CD4-positive, alpha-beta memory T cell (primary cell): ENCODE measurements around the gene CYP8B1. TPM values are rescaled to one million over a fixed set of nuclear protein-coding genes. Genes with fewer than 3 reads are reported as not detected.

Source experiments
- CTCF ChIA-PET: fragments of 350-600 bp; sonication (Branson Sonifier 250); formaldehyde crosslinking; loops from one replicate; lab custom pipeline; 2021; ENCODE audit warnings: inconsistent platforms; ENCODE audit not compliant: partially characterized antibody; lab: Charles Lee
- POLR2A ChIA-PET: fragments of 350-600 bp; sonication (Branson Sonifier 250); formaldehyde crosslinking; loops from one replicate; lab custom pipeline; 2021; ENCODE audit not compliant: partially characterized antibody; lab: Charles Lee
- DNase-seq, 5 donors: peaks; one replicate each; pipeline versions ENCODE4 v3.0.0 to v3.0.0-alpha.2; 2020 to 2022; ENCODE audit warnings: mixed read lengths in 1 of 5
- H3K27ac ChIP-seq: one replicate; pipeline ENCODE4 v1.7.0; 2013; ENCODE audit warnings: low read depth, low read length
- H3K27me3 ChIP-seq: 2 replicates; pipeline ENCODE4 v1.7.0; 2013; ENCODE audit warnings: mild to moderate bottlenecking, low read length, moderate library complexity; ENCODE audit not compliant: insufficient read depth
- H3K36me3 ChIP-seq: 2 replicates; pipeline ENCODE4 v1.7.0; 2013; ENCODE audit warnings: mild to moderate bottlenecking, low read length, moderate library complexity; ENCODE audit not compliant: insufficient read depth
- H3K4me1 ChIP-seq: 2 replicates; pipeline ENCODE4 v1.7.0; 2013; ENCODE audit warnings: mild to moderate bottlenecking, low read length, moderate library complexity; ENCODE audit not compliant: insufficient read depth
- H3K4me3 ChIP-seq, 2 donors: one replicate each; pipeline ENCODE4 v1.7.0; 2013; ENCODE audit warnings: low read length in 2 of 2, mild to moderate bottlenecking in 1 of 2
- H3K9me3 ChIP-seq, 2 donors: one replicate each; pipeline ENCODE4 v1.7.0; 2013; ENCODE audit warnings: low read length in 2 of 2, control low read depth in 1 of 2; ENCODE audit not compliant: control insufficient read depth in 1 of 2
- H3K27ac Mint-ChIP-seq, 7 donors: one replicate each; pipeline ENCODE4 v1.8.0; 2020 to 2021; ENCODE audit warnings: mixed read lengths in 7 of 7, mild to moderate bottlenecking in 6 of 7, inconsistent platforms in 3 of 7, moderate library complexity in 3 of 7
- H3K27me3 Mint-ChIP-seq, 2 donors: one replicate each; pipeline ENCODE4 v1.8.0; 2020 to 2021; ENCODE audit warnings: mixed read lengths in 2 of 2
- H3K36me3 Mint-ChIP-seq, 2 donors: one replicate each; pipeline ENCODE4 v1.8.0; 2020 to 2021; ENCODE audit warnings: mixed read lengths in 2 of 2, inconsistent platforms in 1 of 2, mild to moderate bottlenecking in 1 of 2
- H3K4me1 Mint-ChIP-seq, 4 donors: one replicate each; pipeline ENCODE4 v1.8.0; 2020 to 2021; ENCODE audit warnings: mixed read lengths in 4 of 4, mild to moderate bottlenecking in 1 of 4
- H3K4me3 Mint-ChIP-seq, 8 donors: one replicate each; pipeline ENCODE4 v1.8.0; 2020 to 2021; ENCODE audit warnings: mixed read lengths in 8 of 8, mild to moderate bottlenecking in 7 of 8, moderate library complexity in 6 of 8, inconsistent platforms in 3 of 8
- H3K9me3 Mint-ChIP-seq, 8 donors: one replicate each; pipeline ENCODE4 v1.8.0; 2020 to 2021; ENCODE audit warnings: mixed read lengths in 8 of 8, mild to moderate bottlenecking in 5 of 8, inconsistent platforms in 3 of 8, moderate library complexity in 1 of 8
- intact Hi-C: fragments of 100-400 bp; cut with micrococcal nuclease; formaldehyde crosslinking; loops from one replicate; pipeline ENCODE4 v1.15.1; 2023
- polyA plus RNA-seq, 2 donors: library from polyadenylated mRNA; unstranded; fragments of 300-500 nt; fragmentation: Illumina TruSeq; gene quantifications; one replicate each; pipeline ENCODE4 v1.2.3, GENCODE V29; 2021
- total RNA-seq, 2 experiments: library from RNA; stranded (reverse); gene quantifications; one replicate each; pipeline ENCODE4 v1.2.3, GENCODE V29; 2021

Gene CYP8B1
- total and polyA plus RNA-seq, 4 experiments from 2014 or later, result not detected

GRCh38 chr3:42898896-42899675 lies 23.4 kb upstream of the CYP8B1 start:
- Mint-ChIP-seq H3K4me1 (no peaks in the 10 kb centered on the region), H3K36me3 (no peaks in the 10 kb centered on the region), H3K27me3 (peaks cover 6 to 15% of the 10 kb centered on the region in 2 donors), H3K27ac (no peak overlapping the region), H3K4me3 (no peak overlapping the region), H3K9me3 (peaks cover 3 to 17% (median 11%) of the 10 kb centered on the region in 8 donors)
- Histone ChIP-seq H3K4me3 (no peak overlapping the region), H3K4me1 (no peaks in the 10 kb centered on the region), H3K9me3 (peaks cover 0 to 5% of the 10 kb centered on the region in 2 donors), H3K36me3 (no peaks in the 10 kb centered on the region), H3K27ac (no peak overlapping the region), H3K27me3 (no peaks in the 10 kb centered on the region)
- DNase-seq, result no peak
- ChIA-PET POLR2A (no interaction called here), CTCF (no interaction called here)
- intact Hi-C loops, result no loop called here

DNA sequence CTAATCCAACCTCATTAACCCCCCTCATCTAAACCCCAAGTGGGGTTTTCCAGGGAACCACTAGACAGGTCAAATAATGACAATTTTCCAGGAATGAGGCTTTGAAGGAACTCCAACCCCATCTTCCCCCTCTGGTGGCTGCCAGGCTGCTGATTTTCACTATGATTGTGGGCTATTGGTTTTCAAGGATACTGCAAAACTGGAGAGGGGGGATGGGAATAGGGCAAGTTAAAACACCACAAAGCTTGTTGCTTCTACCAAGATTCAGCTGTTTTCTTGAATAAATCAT lies 19.8 kb upstream of the CYP8B1 start:
- Mint-ChIP-seq H3K4me3 (no peak overlapping the region), H3K4me1 (no peaks in the 10 kb centered on the region), H3K27ac (no peak overlapping the region), H3K9me3 (peaks cover 0 to under 1% (median 0%) of the 10 kb centered on the region in 8 donors), H3K27me3 (peaks cover 9 to 10% of the 10 kb centered on the region in 2 donors), H3K36me3 (no peaks in the 10 kb centered on the region)
- H3K4me1 ChIP-seq, result no peaks in the 10 kb centered on the region
- H3K27ac ChIP-seq, result no peak overlapping the region
- ChIA-PET CTCF (no interaction called here), POLR2A (no interaction called here)
- no peak for DNase-seq
- H3K36me3 ChIP-seq, result no peaks in the 10 kb centered on the region
- H3K4me3 ChIP-seq, result no peak overlapping the region
- H3K9me3 ChIP-seq, result no peaks in the 10 kb centered on the region
- intact Hi-C loops, result no loop called here
- no peaks in the 10 kb centered on the region for H3K27me3 ChIP-seq

- peaks cover 7 to 11% of the 10 kb centered on the region in 2 donors for H3K27me3 Mint-ChIP-seq
- H3K4me1 ChIP-seq, result no peaks in the 10 kb centered on the region
These were observed 19.3 kb upstream of the CYP8B1 start for GRCh38 chr3:42894698-42895579.

DNA sequence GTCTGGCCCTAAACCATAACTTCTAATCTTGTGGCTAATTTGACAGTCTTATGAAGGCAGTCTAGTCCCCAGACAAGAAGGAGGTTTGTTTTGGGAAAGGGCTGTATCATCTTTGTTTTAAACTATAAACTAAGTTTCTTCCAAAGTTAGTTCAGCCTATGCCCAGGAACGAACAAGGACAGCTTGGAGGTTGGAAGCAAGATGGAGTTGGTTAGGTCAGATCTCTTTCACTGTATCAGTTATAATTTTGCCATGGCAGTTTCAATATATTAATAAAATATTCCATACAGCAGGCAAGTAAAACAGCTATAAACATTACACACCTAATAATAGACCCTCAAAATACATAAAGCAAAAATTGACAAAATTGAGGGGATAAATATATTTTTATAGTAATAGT lies 17.1 kb upstream of the CYP8B1 start:
- H3K27me3 Mint-ChIP-seq, result peaks cover 13 to 16% of the 10 kb centered on the region in 2 donors
- DNase-seq, result no peak
- no peak overlapping the region for H3K4me3 Mint-ChIP-seq
- POLR2A ChIA-PET, result no interaction called here
- Histone ChIP-seq H3K9me3 (no peaks in the 10 kb centered on the region), H3K4me1 (no peaks in the 10 kb centered on the region), H3K36me3 (no peaks in the 10 kb centered on the region), H3K4me3 (no peak overlapping the region), H3K27me3 (no peaks in the 10 kb centered on the region), H3K27ac (no peak overlapping the region)
- no peaks in the 10 kb centered on the region for H3K36me3 Mint-ChIP-seq
- no peaks in the 10 kb centered on the region for H3K4me1 Mint-ChIP-seq
- intact Hi-C loops, result no loop called here
- H3K27ac Mint-ChIP-seq, result no peak overlapping the region
- no peaks in the 10 kb centered on the region for H3K9me3 Mint-ChIP-seq
- CTCF ChIA-PET, result no interaction called here

More at GRCh38 chr3:42894698-42895579, 19.3 kb upstream of the CYP8B1 start:
- H3K4me3 ChIP-seq, result no peak overlapping the region
- no peaks in the 10 kb centered on the region for H3K9me3 ChIP-seq
- DNase-seq, result no peak
- Mint-ChIP-seq H3K36me3 (no peaks in the 10 kb centered on the region), H3K9me3 (no peaks in the 10 kb centered on the region), H3K4me1 (no peaks in the 10 kb centered on the region), H3K27ac (no peak overlapping the region), H3K4me3 (no peak overlapping the region)
- no peaks in the 10 kb centered on the region for H3K27me3 ChIP-seq
- intact Hi-C loops, result no loop called here
- POLR2A ChIA-PET, result no interaction called here
- CTCF ChIA-PET, result no interaction called here
- H3K36me3 ChIP-seq, result no peaks in the 10 kb centered on the region
- H3K27ac ChIP-seq, result no peak overlapping the region

GRCh38 chr3:42892169-42892568 lies 16.5 kb upstream of the CYP8B1 start:
- H3K36me3 ChIP-seq, result no peaks in the 10 kb centered on the region
- H3K27ac ChIP-seq, result no peak overlapping the region
- no peak overlapping the region for H3K4me3 ChIP-seq
- no peak overlapping the region for H3K4me3 Mint-ChIP-seq
- peaks cover 17 to 21% of the 10 kb centered on the region in 2 donors for H3K27me3 Mint-ChIP-seq
- H3K4me1 Mint-ChIP-seq, result no peaks in the 10 kb centered on the region
- no peaks in the 10 kb centered on the region for H3K4me1 ChIP-seq
- intact Hi-C loops, result no loop called here
- no peaks in the 10 kb centered on the region for H3K36me3 Mint-ChIP-seq
- no peaks in the 10 kb centered on the region for H3K9me3 Mint-ChIP-seq
- POLR2A ChIA-PET, result no interaction called here
- CTCF ChIA-PET, result interaction anchor here (0.6 to 1.1 kb wide), 2 partner anchors 11 to 86 kb away, joined by 3 to 5 read pairs; no protein-coding TSS in a partner anchor
- no peak overlapping the region for H3K27ac Mint-ChIP-seq
- no peaks in the 10 kb centered on the region for H3K27me3 ChIP-seq
- DNase-seq, result no peak
- H3K9me3 ChIP-seq, result no peaks in the 10 kb centered on the region

DNA sequence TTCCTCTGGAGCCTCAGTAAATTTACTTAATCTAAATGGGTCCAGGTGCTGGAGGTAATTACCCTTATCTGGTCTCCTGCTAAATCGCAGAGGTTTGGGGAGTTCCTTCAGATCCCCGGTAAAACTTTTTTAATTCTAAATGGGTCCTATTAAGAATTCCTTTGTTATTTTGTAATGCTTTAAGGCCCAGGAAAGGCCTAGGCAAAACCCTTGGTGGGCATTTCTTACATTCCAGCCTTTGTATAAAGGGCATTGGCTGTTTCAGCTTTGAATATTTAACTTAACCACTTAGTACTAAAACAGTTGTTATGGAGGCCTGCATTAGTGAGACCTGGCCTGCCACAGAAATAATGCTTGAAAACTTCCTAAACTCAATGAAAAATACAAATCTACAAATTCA lies 15.4 kb upstream of the CYP8B1 start:
- Mint-ChIP-seq H3K27ac (no peak overlapping the region), H3K27me3 (peaks cover 19 to 21% of the 10 kb centered on the region in 2 donors), H3K36me3 (no peaks in the 10 kb centered on the region)

GRCh38 chr3:42887084-42887483 lies 11.4 kb upstream of the CYP8B1 start:
- no peaks in the 10 kb centered on the region for H3K4me1 Mint-ChIP-seq
- H3K36me3 Mint-ChIP-seq, result no peaks in the 10 kb centered on the region
- peaks cover 15 to 20% of the 10 kb centered on the region in 2 donors for H3K27me3 Mint-ChIP-seq
- Histone ChIP-seq H3K36me3 (no peaks in the 10 kb centered on the region), H3K4me1 (no peaks in the 10 kb centered on the region), H3K4me3 (no peak overlapping the region), H3K27ac (no peak overlapping the region), H3K27me3 (no peaks in the 10 kb centered on the region), H3K9me3 (no peaks in the 10 kb centered on the region)
- no peak overlapping the region for H3K27ac Mint-ChIP-seq
- intact Hi-C loops, result no loop called here
- no peak overlapping the region for H3K4me3 Mint-ChIP-seq
- DNase-seq, result no peak
- POLR2A ChIA-PET, result no interaction called here
- no peaks in the 10 kb centered on the region for H3K9me3 Mint-ChIP-seq
- CTCF ChIA-PET, result no interaction called here

More for the DNA sequence above, 15.4 kb upstream of the CYP8B1 start:
- ChIA-PET CTCF (interaction anchor here (1.1 to 1.5 kb wide), 2 partner anchors 10 to 111 kb away, joined by 3 to 4 read pairs; no protein-coding TSS in a partner anchor), POLR2A (no interaction called here)
- no peak for DNase-seq
- Histone ChIP-seq H3K4me1 (no peaks in the 10 kb centered on the region), H3K9me3 (no peaks in the 10 kb centered on the region), H3K27me3 (no peaks in the 10 kb centered on the region), H3K4me3 (no peak overlapping the region), H3K36me3 (no peaks in the 10 kb centered on the region), H3K27ac (no peak overlapping the region)
- H3K4me3 Mint-ChIP-seq, result no peak overlapping the region
- H3K9me3 Mint-ChIP-seq, result no peaks in the 10 kb centered on the region
- H3K4me1 Mint-ChIP-seq, result no peaks in the 10 kb centered on the region
- intact Hi-C loops, result no loop called here
